Breast epithelium (tissue), 3 donors: ENCODE measurements around the gene SORBS2.

ENCODE experiments used
- POLR2A ChIP-seq: fragments of 450-650 bp; IDR thresholded peaks from one replicate; pipeline ENCODE4 v1.6.1; 2016; ENCODE audit warnings: antibody characterized with exemption, mild to moderate bottlenecking, moderate library complexity
- POLR2AphosphoS5 ChIP-seq, 3 donors: sonication (generic); formaldehyde crosslinking; IDR thresholded peaks; one replicate each; pipeline ENCODE4 v1.6.1; 2017; ENCODE audit warnings: antibody characterized with exemption in 3 of 3
- TF ChIP-seq, protein P1 (sequence below), 3 donors: fragments of 450-650 bp; IDR thresholded peaks; one replicate each; pipeline ENCODE4 v1.5.1; 2016 to 2017; ENCODE audit warnings: antibody characterized with exemption in 3 of 3, mild to moderate bottlenecking in 3 of 3, moderate library complexity in 3 of 3

DNA sequence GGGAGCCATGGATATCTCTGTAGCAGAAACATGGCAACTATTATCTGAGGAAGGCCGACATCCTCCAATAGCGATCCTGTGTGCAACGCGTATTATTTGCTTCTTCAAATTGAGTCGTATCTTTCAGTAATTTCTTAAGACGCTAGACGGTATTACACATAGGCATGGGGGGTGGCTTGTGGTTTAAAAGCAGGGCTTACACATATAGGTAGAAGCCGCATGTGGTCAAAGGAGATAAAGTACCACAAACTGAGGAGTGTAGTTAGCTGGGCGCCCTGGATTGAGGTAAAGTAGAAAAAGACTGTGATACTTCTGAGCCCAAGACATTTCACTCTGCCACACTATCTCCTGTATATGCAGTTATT, 94.6 kb downstream of the SORBS2 start:
- TF ChIP-seq, protein P1, sequence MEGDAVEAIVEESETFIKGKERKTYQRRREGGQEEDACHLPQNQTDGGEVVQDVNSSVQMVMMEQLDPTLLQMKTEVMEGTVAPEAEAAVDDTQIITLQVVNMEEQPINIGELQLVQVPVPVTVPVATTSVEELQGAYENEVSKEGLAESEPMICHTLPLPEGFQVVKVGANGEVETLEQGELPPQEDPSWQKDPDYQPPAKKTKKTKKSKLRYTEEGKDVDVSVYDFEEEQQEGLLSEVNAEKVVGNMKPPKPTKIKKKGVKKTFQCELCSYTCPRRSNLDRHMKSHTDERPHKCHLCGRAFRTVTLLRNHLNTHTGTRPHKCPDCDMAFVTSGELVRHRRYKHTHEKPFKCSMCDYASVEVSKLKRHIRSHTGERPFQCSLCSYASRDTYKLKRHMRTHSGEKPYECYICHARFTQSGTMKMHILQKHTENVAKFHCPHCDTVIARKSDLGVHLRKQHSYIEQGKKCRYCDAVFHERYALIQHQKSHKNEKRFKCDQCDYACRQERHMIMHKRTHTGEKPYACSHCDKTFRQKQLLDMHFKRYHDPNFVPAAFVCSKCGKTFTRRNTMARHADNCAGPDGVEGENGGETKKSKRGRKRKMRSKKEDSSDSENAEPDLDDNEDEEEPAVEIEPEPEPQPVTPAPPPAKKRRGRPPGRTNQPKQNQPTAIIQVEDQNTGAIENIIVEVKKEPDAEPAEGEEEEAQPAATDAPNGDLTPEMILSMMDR (IDR thresholded peaks at IDR 0.05) = no peak
- TF ChIP-seq POLR2AphosphoS5 (IDR thresholded peaks at IDR 0.05) (no peak), POLR2A (no peak)
